Type B pancreatic cell (in vitro differentiated cells): Measurements from ENCODE around the gene RBM5. TPM values are rescaled to one million over a fixed set of nuclear protein-coding genes. Genes with fewer than 3 reads are reported as not detected.

Source experiments
- DNase-seq: peaks from one replicate; pipeline ENCODE4 v3.0.0; 2021; ENCODE audit warnings: mixed read lengths; ENCODE audit not compliant: unreplicated experiment; ENCODE audit errors: extremely low spot score
- H3K27ac Mint-ChIP-seq: 2 replicates; pipeline ENCODE4 v1.8.0; 2021; ENCODE audit warnings: mild to moderate bottlenecking, mixed read lengths
- H3K27me3 Mint-ChIP-seq: 2 replicates; pipeline ENCODE4 v1.8.0; 2021; ENCODE audit warnings: mixed read lengths
- H3K36me3 Mint-ChIP-seq: 2 replicates; pipeline ENCODE4 v1.8.0; 2021; ENCODE audit warnings: mixed read lengths
- H3K4me1 Mint-ChIP-seq: one replicate; pipeline ENCODE4 v1.8.0; 2021; ENCODE audit warnings: mixed read lengths; ENCODE audit not compliant: unreplicated experiment
- H3K4me3 Mint-ChIP-seq: 2 replicates; pipeline ENCODE4 v1.8.0; 2021; ENCODE audit warnings: mild to moderate bottlenecking, mixed read lengths
- H3K9me3 Mint-ChIP-seq: 2 replicates; pipeline ENCODE4 v1.8.0; 2021; ENCODE audit warnings: mixed read lengths
- CTCF ChIP-seq: fragments of 200-600 bp; sonication (generic); conservative IDR thresholded peaks from 2 replicates; pipeline ENCODE4 v1.5.0; 2021; ENCODE audit warnings: antibody characterized with exemption, mild to moderate bottlenecking
- total RNA-seq: library from RNA; stranded (reverse); gene quantifications from 2 replicates; pipeline ENCODE4 v1.2.1, GENCODE V29; 2021; ENCODE audit warnings: low replicate concordance

RBM5 gene
- total RNA-seq, 1 donor from 2014 or later = 244 TPM

GRCh38 chr3:50150863-50151686, 62.4 kb downstream of the RBM5 start:
- no peak for DNase-seq

GRCh38 chr3:50151728-50152127, 63.0 kb downstream of the RBM5 start:
- H3K4me1 Mint-ChIP-seq = peaks cover 45% of the 10 kb centered on the region
- no peak overlapping the region for H3K27ac Mint-ChIP-seq
- peak overlapping the region; percentile 76 for H3K4me3 Mint-ChIP-seq
- H3K9me3 Mint-ChIP-seq = no peaks in the 10 kb centered on the region
- H3K27me3 Mint-ChIP-seq = peaks cover 12% of the 10 kb centered on the region
- no peaks in the 10 kb centered on the region for H3K36me3 Mint-ChIP-seq
- TF ChIP-seq CTCF = no peak
- DNase-seq = no peak

More at GRCh38 chr3:50150863-50151686, 62.4 kb downstream of the RBM5 start:
- H3K4me3 Mint-ChIP-seq = peak overlapping the region; percentile 76
- peak overlapping the region; percentile 77 for H3K27ac Mint-ChIP-seq
- no peaks in the 10 kb centered on the region for H3K36me3 Mint-ChIP-seq
- no peak for TF ChIP-seq CTCF
- no peaks in the 10 kb centered on the region for H3K9me3 Mint-ChIP-seq
- peaks cover 11% of the 10 kb centered on the region for H3K27me3 Mint-ChIP-seq
- H3K4me1 Mint-ChIP-seq = peaks cover 46% of the 10 kb centered on the region

- DNase-seq = no peak
- Mint-ChIP-seq H3K4me1 (peaks cover 51% of the 10 kb centered on the region), H3K36me3 (no peaks in the 10 kb centered on the region), H3K4me3 (peak overlapping the region; percentile 91), H3K27ac (peak overlapping the region; percentile 83), H3K27me3 (peaks cover 12% of the 10 kb centered on the region), H3K9me3 (no peaks in the 10 kb centered on the region)
- no peak for TF ChIP-seq CTCF
These were observed 65.2 kb downstream of the RBM5 start for GRCh38 chr3:50153782-50154475.

- Mint-ChIP-seq H3K27ac (peak overlapping the region; percentile 83), H3K4me3 (peak overlapping the region; percentile 91), H3K36me3 (no peaks in the 10 kb centered on the region), H3K9me3 (no peaks in the 10 kb centered on the region), H3K27me3 (peaks cover 12% of the 10 kb centered on the region), H3K4me1 (peaks cover 55% of the 10 kb centered on the region)
- TF ChIP-seq CTCF = peak; percentile 29
- no peak for DNase-seq
These were observed 65.7 kb downstream of the RBM5 start for GRCh38 chr3:50154476-50154839.

GRCh38 chr3:50154840-50155490, 66.2 kb downstream of the RBM5 start, which contains the start of gene SEMA3F:
TSS of gene SEMA3F (plus strand) at chr3:50155324. CDS start at chr3:50159623, 4,299 bp downstream.
- Mint-ChIP-seq H3K9me3 (no peaks in the 10 kb centered on the region), H3K4me1 (peaks cover 59% of the 10 kb centered on the region), H3K27ac (peak within 1 kb of the TSS; percentile 94), H3K27me3 (peaks cover 12% of the 10 kb centered on the region), H3K36me3 (peaks cover 5% of the 10 kb centered on the region), H3K4me3 (peak within 1 kb of the TSS; percentile 96)
- TF ChIP-seq CTCF = peak; percentile 5
- DNase-seq = peak; percentile 81
